Neural cell (in vitro differentiated cells): ENCODE measurements around the gene JPH2.

Experiments used
- EP300 ChIP-seq: fragments of 450-650 bp; conservative IDR thresholded peaks from 2 replicates; pipeline ENCODE4 v1.6.1; 2014; ENCODE audit warnings: antibody characterized with exemption, mild to moderate bottlenecking, moderate library complexity; ENCODE audit not compliant: poor library complexity, severe bottlenecking
- EZH2 ChIP-seq: fragments of 200-600, 300-800 bp; shearing (Covaris generic), sonication (generic); IDR thresholded peaks from 2 replicates; pipeline ENCODE4 v1.6.1; 2014; ENCODE audit warnings: antibody characterized with exemption, low read length, borderline replicate concordance, mild to moderate bottlenecking; ENCODE audit not compliant: insufficient read depth, poor library complexity, severe bottlenecking
- POLR2AphosphoS5 ChIP-seq: IDR thresholded peaks from 2 replicates; pipeline ENCODE4 v1.6.1; 2012
- RAD21 ChIP-seq: fragments of 450-650 bp; conservative IDR thresholded peaks from 2 replicates; pipeline ENCODE4 v1.6.1; 2014; ENCODE audit warnings: antibody characterized with exemption, mild to moderate bottlenecking, moderate library complexity
- SMC3 ChIP-seq: fragments of 450-650 bp; conservative IDR thresholded peaks from 2 replicates; pipeline ENCODE4 v1.6.1; 2014; ENCODE audit warnings: antibody characterized with exemption, mild to moderate bottlenecking, moderate library complexity; ENCODE audit not compliant: poor library complexity
- TF ChIP-seq, protein P1 (sequence below): fragments of 450-650 bp; IDR thresholded peaks from 2 replicates; pipeline ENCODE4 v1.5.1; 2014; ENCODE audit warnings: antibody characterized with exemption, mild to moderate bottlenecking, moderate library complexity; ENCODE audit not compliant: poor library complexity, severe bottlenecking

DNA sequence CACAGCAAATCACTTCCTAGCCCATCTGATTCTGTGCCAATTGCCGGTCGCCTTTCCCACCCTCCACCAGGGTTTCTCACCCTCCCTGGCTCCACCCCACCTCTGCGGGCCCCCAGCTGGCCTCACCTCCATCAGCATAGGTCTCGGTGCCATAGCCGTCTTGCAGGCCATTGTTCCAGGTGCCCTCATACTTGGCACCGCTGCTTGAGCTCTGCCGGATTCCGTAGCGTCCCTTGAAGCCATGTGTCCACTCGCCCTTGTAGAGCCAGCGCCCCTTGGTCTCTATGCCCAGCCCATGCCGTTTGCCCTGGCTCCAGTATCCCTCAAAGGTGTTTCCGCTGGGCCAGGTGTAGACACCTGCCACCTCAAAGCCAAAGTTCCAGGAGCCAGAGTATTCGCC is 787 bp downstream of the JPH2 start:
- TF ChIP-seq EP300 (no peak), EZH2 (no peak), RAD21 (no peak), POLR2AphosphoS5 (no peak), SMC3 (no peak)
- TF ChIP-seq, protein P1, sequence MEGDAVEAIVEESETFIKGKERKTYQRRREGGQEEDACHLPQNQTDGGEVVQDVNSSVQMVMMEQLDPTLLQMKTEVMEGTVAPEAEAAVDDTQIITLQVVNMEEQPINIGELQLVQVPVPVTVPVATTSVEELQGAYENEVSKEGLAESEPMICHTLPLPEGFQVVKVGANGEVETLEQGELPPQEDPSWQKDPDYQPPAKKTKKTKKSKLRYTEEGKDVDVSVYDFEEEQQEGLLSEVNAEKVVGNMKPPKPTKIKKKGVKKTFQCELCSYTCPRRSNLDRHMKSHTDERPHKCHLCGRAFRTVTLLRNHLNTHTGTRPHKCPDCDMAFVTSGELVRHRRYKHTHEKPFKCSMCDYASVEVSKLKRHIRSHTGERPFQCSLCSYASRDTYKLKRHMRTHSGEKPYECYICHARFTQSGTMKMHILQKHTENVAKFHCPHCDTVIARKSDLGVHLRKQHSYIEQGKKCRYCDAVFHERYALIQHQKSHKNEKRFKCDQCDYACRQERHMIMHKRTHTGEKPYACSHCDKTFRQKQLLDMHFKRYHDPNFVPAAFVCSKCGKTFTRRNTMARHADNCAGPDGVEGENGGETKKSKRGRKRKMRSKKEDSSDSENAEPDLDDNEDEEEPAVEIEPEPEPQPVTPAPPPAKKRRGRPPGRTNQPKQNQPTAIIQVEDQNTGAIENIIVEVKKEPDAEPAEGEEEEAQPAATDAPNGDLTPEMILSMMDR = no peak
